Nucleus accumbens (tissue), 56 donors: Measurements from ENCODE around the gene PROSER2.
"Not testable (repeated sequence)": the region's sequence is repeated elsewhere in the genome, so short reads cannot be mapped to it uniquely, and the experiment has no call there.

ENCODE experiments used
- DNase-seq, 56 donors: peaks; one replicate each; lab custom pipeline; 2025; lab: John Stamatoyannopoulos, UW

Gene PROSER2

DNA sequence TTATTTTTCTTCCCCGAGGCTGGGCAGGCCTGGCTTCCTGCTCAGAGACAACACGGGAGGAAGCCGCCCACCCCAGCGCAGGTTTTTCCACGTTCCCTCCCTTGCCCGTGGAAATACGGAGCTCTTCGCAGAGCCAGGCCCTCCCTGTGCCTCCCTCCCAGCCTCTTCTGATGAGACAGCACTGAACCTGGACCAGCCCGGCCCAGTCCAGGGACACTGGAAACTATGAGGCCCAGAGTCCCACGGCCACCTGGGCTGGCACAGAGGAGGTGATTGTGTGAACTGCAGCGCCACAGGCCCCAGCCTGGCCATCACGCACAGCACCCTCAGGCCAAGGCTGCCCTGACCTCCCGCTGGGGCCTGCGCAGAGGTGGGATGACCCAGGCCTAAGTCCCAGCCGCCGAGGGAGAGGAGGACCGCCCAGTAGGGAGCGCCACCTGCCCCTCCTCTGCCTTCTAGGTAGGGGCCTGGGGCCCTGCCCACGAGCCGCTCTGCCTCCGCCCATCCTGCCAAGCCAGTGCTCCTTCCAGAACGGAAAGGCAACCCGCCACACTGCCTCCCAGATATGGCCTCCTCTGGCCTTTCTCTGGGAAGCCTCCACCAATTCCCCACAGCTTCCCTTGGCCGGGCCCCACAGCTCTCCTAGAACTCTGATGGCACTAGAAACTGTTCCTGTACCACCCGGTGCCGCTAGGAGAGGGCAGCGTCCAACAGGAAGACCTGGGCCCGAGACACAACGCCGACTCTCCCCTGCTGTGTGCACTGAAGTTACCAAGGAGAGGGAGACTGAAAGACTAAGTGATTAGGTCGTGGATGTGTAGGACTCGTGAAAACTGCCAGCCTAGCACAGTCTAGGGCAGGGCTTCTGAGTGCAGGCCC, 57.2 kb downstream of the PROSER2 start:
- no peak for DNase-seq

- DNase-seq, result no peak
Measured at GRCh38 chr10:11881030-11881476, 57.9 kb downstream of the PROSER2 start.

DNA sequence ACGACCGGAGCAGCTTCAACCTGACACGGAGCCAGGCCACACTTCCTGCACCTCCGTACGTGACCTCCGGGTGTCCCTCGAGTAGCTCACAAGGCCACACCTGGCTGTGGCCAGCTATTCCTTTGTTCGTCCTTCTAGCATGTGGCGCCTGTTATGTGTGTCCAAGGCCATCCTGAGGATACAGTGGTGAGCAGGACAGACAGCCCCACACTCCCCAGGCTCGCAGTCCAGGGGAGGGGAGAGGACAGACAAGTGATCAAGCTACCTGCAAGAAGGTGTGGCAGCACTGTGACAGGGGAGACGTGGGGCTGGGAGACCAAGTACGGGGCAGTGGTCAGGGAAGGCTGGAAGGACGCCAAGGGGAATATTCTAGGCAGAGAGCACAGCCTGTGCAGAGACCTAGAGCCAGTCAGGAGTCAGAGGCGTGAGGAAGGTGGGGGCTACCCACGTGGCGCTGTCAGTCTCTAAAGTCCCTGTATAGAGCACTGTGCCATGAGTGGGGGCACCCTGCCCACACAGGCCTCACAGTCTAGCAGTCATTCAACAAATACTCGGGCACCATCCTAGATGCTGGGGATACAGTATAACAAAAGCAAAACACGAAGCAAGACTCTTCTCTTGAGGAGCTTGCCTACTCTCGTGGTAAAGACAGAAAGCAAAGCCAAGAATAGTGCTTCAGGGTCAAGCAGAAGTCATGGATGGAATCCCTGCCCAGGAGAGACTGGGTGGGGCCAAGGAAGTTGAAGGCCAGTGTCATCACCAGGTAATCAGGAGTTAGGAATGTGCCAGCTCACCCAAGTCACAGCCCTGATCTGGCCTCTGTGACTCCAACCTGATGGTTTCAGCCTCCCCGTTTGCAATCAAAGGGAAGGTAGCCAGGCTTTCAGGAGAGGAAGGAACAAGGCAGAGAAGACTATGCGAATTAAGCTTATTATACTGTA, 58.6 kb downstream of the PROSER2 start:
- no peak for DNase-seq

- no peak for DNase-seq
Measured at GRCh38 chr10:11882646-11883375, 59.7 kb downstream of the PROSER2 start.

GRCh38 chr10:11884706-11885423, 61.7 kb downstream of the PROSER2 start:
- no peak for DNase-seq

GRCh38 chr10:11885437-11886137, 62.4 kb downstream of the PROSER2 start:
- no peak for DNase-seq

GRCh38 chr10:11886138-11886474, 63.0 kb downstream of the PROSER2 start:
- DNase-seq, result no peak

DNA sequence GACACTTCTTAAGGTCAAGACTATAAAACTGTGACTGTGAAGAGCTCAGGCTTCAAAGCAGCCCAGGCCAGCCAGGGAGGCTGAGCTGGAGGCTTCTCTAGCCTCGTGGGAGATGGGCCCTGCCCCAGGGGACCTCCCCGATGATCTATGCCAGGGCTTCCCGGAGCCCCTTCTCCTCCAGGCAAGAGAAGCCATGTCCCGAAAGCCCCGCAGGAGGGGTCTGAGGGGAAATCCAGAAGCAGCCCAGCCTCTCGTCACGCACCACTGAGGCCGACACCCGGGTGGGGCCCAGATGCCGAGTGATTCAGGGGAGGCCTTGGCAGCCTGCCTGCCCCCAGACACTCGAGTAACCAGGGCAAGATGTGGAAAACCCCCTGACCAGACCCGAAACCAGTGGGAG, 63.7 kb downstream of the PROSER2 start:
- no peak for DNase-seq

DNA sequence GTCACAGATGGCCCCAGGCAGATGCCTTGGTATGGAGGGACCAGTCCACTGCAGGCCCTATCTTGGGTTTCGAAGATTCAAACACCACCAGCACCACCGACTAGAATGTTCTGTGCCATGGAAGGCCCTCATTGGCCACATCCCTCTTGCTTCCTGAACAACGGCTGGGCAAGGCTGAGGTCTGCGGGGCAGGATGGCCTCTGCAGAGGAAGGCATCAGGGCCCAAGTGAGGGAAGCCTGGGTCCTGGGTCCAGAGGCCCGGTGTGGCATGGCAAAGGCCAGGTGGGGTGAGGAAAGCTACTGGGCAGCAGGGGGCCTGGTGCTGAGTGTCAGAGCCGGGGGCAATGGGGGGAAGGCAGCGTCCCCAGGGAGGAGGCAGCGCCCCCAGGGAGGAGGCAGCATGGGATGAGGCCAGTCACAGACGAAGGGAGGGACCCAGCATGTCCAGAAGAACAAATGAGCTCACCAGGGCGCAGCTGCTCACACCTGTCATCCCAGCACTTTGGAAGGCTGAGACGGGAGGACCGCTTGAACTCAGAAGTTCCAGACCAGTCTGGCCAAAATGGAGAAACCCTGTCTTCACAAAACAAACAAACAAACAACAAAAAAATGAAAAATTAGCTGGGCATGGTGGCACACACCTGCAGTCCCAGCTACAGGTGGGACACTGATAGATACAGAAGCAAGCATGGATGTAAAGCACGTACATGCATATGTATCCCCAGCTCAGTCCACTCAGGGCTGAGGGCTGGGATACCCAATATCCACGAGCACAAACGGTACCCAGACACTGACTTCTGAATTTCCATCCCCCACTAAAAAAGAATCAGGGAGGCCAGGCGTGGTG, 64.4 kb downstream of the PROSER2 start:
- DNase-seq, result no peak

GRCh38 chr10:11889263-11889662, 66.1 kb downstream of the PROSER2 start:
- DNase-seq, result not testable (repeated sequence)

- DNase-seq, result no peak
Measured at GRCh38 chr10:11891776-11892486, 68.8 kb downstream of the PROSER2 start.

GRCh38 chr10:11893749-11894278, 70.7 kb downstream of the PROSER2 start:
- no peak for DNase-seq

- no peak for DNase-seq
Measured at GRCh38 chr10:11894381-11895107, 71.4 kb downstream of the PROSER2 start.

DNA sequence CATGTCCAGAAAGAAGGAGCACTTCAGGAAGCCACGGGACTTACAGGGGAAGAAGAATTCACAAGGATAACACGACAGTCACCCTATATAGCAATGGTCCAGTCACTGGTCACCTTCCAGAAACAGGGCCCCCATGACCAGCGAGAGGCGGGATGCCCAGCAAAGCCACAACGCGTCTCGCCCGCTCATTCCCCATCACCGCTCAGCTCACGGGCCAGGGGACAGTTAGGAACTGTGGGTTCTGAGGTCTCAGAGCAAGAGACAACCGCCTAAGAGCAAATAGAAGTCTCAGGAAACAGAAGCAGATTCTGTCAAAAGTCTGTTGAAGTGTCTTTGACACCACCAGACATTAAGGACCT, 71.9 kb downstream of the PROSER2 start:
- DNase-seq, result no peak

- no peak for DNase-seq
Measured at GRCh38 chr10:11895598-11895997, 72.4 kb downstream of the PROSER2 start.

DNA sequence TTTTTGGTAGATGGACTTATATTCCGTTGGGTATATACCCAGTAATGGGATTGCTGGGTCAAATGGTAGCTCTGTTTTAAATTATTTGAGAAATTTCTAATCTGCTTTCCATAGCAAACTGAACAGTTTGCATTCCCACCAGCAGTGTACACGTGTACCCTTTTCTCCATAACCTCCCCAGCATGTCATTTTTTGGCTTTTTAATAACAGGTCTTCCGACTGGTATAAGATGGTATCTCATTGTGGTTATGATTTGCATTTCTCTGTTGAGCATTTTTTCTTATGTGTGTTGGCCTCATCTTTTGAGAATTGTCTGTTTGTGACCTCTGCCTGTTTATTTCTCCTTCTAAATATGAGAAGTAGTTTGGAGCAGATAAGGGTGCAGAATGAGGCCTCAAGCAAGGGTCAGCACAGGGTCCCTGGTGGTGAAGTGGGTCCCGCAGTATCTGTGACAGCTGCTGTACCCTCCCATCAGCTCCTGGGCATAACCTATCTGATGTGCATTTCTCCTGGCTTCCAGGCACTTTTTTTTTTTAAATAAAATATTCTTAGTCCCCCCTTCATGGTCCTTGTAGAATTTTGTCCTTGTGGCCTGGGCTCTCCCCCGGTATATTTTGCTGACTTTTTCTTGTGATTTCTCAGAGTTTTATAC, 73.5 kb downstream of the PROSER2 start:
- DNase-seq, result no peak

DNA sequence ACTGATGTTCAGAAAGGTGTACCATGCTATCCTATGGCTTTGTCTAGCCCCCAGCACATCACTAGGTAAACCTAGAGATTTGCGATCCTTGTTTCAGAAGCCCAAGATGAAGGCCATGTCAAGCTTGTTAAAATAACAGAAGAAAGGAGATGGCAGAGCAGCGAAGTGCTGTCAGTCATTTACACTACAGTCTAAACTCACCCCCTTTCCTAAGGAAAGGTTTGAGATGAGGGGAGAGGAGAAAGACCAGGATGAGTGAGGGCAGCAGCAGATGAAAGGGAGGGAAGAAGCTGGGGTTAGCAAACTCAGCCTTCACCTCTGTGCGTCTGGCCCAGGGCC, 74.8 kb downstream of the PROSER2 start:
- DNase-seq, result no peak
